Measurements from ENCODE around the gene TMEM131.

The TMEM131 gene

GRCh38 chr2:97752342-97753334 lies 243.1 kb downstream of the TMEM131 start:
- DNase-seq = no peak

GRCh38 chr2:97751752-97752151 lies 244.0 kb downstream of the TMEM131 start:
- peak; percentile 4 for DNase-seq

- DNase-seq = no peak
Observed at GRCh38 chr2:97750017-97750416, 245.7 kb downstream of the TMEM131 start.

- no peak for DNase-seq
Observed at GRCh38 chr2:97749581-97749980, 246.2 kb downstream of the TMEM131 start.

- DNase-seq = no peak
Observed at GRCh38 chr2:97747716-97748115, 248.0 kb downstream of the TMEM131 start.

GRCh38 chr2:97747285-97747684 lies 248.5 kb downstream of the TMEM131 start:
- DNase-seq = no peak

- DNase-seq = no peak
Observed at GRCh38 chr2:97745474-97746174, 250.1 kb downstream of the TMEM131 start.

GRCh38 chr2:97743913-97744312 lies 251.8 kb downstream of the TMEM131 start:
- DNase-seq = no peak

GRCh38 chr2:97742381-97742847 lies 253.3 kb downstream of the TMEM131 start:
- no peak for DNase-seq

- no peak for DNase-seq
Observed at GRCh38 chr2:97741686-97742085, 254.1 kb downstream of the TMEM131 start.

GRCh38 chr2:97741251-97741650 lies 254.5 kb downstream of the TMEM131 start:
- no peak for DNase-seq

- DNase-seq = no peak
Observed at GRCh38 chr2:97740590-97741182, 255.1 kb downstream of the TMEM131 start.

- DNase-seq = no peak
Observed at GRCh38 chr2:97739893-97740245, 255.9 kb downstream of the TMEM131 start.

GRCh38 chr2:97739020-97739892 lies 256.5 kb downstream of the TMEM131 start:
- DNase-seq = no peak

- no peak for DNase-seq
Observed at GRCh38 chr2:97738179-97739019, 257.3 kb downstream of the TMEM131 start.

- DNase-seq = no peak
Observed at GRCh38 chr2:97737421-97738178, 258.1 kb downstream of the TMEM131 start.

GRCh38 chr2:97736608-97737330 lies 259.0 kb downstream of the TMEM131 start:
- no peak for DNase-seq

GRCh38 chr2:97736185-97736584 lies 259.6 kb downstream of the TMEM131 start:
- DNase-seq = no peak

- DNase-seq = no peak
Observed at GRCh38 chr2:97735161-97735561, 260.6 kb downstream of the TMEM131 start.
